ENCODE results near the gene YBEY.

- TF ChIP-seq ZNF274 (IDR thresholded peaks at IDR 0.05; ENCODE audit: low read depth, low read length) (no peak), SUZ12 (IDR thresholded peaks at IDR 0.05; ENCODE audit: extremely low read depth, insufficient read depth, insufficient read length) (no peak)
Measured at GRCh38 chr21:46294647-46295176, 8.6 kb downstream of the YBEY start.

Data from NT2/D1 (cell line).